HT1080 (cell line): ENCODE measurements around the gene PRSS22. TPM values are rescaled to one million over a fixed set of nuclear protein-coding genes. Genes with fewer than 3 reads are reported as not detected.

ENCODE experiments used
- DNase-seq: peaks from one replicate; pipeline ENCODE4 v3.0.0-alpha.2; 2015; ENCODE audit warnings: low read depth
- total RNA-seq: library from RNA; depleted of rRNA; stranded (reverse); fragments of >200 nt; shearing (Covaris generic); gene quantifications from 2 replicates; pipeline ENCODE4 v1.2.3, GENCODE V29; 2014; rRNA removed

PRSS22 gene
- total RNA-seq, 1 experiment from 2014 or later = not detected

GRCh38 chr16:2816751-2817339, 41.1 kb downstream of the PRSS22 start, which contains the start of gene PRSS21:
PRSS21 (plus strand) TSS chr16:2817237; CDS start chr16:2817269, 32 bp downstream.
- no peak for DNase-seq

GRCh38 chr16:2815299-2815771, 42.6 kb downstream of the PRSS22 start:
- no peak for DNase-seq

GRCh38 chr16:2814551-2815298, 43.2 kb downstream of the PRSS22 start:
- no peak for DNase-seq

- DNase-seq = no peak
These were observed 44.2 kb downstream of the PRSS22 start for GRCh38 chr16:2813771-2814221.

DNA sequence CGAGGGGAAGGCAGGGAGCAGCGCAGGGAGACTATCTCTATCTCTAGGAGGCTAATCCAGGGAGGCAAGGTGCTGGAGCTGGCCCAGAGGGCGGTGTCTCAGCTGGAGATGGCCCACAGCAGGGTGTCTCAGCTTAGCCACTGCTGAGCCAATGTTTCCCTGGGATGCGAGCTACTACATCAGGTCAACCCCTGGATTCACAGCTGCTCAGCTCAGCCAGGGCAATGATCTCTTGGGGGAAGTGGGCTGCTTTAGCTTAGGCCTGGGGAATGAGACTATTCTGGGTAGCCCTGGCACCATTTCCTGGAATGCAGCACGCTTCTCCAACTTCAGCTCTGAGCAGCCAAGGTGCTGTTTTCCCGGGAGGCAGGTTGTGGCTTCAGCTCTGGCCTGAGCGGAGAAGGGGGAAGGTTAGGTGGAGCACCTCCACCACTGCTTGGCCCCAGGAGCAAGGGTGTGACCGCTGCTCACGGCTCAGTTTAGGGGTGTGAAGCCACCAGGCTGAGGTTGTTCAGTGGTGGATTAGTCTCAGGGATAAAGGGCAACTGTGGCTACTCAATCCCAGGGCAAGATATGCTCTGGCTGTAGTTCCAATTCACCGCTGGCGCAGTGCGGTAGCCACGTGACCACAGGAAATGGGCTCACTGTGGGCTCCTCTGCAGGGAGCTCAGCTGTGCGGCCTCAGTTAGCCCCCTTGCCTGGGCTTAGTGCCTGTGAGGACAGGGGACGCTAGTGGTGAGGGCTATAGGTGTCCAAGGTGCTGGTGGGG, 46.1 kb downstream of the PRSS22 start:
- DNase-seq = no peak

GRCh38 chr16:2810651-2811050, 47.3 kb downstream of the PRSS22 start:
- DNase-seq = no peak

- DNase-seq = no peak
These were observed 48.7 kb downstream of the PRSS22 start for GRCh38 chr16:2809149-2809760.

- DNase-seq = no peak
These were observed 49.8 kb downstream of the PRSS22 start for GRCh38 chr16:2808181-2808580.

DNA sequence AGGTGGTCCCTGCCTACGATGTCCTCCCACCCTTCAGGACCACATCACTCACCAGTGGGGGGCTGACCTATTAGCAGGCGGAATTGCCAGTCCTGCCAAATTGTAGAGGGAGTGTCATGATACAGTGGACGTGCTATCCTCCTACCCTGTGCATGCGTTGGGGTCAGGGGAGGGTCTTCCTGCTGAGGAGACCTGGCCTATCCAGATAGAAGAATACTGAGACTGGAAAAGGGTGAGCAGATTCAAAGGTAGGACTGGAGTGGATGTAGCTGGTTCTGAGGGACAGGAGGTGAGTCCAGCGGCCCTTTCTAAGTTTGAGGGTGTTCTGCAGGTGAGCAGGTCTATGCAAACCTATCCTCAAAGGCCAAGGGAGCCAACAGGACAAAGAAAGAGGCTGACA, 51.7 kb downstream of the PRSS22 start:
- no peak for DNase-seq

DNA sequence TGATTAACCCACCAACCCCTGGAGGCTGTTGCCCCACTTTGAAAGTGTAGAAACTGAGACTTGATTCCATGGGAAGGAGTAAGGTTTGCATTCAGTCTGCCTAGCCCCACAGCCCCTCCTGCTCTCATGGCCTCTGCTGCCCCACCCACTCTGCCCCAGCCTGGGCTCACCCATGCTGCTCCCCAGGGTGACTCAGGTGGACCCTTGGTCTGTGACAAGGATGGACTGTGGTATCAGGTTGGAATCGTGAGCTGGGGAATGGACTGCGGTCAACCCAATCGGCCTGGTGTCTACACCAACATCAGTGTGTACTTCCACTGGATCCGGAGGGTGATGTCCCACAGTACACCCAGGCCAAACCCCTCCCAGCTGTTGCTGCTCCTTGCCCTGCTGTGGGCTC, 53.2 kb downstream of the PRSS22 start:
- DNase-seq = no peak

- DNase-seq = no peak
These were observed 54.3 kb downstream of the PRSS22 start for GRCh38 chr16:2803545-2804195.

Other genes with a start within 250 kb of the PRSS22 start
- gene KCTD5, start 175.6 kb downstream of the PRSS22 start, total RNA-seq = 45.4 and 61.4 TPM in 2 replicates
- gene PRSS27, start 137.9 kb downstream of the PRSS22 start, total RNA-seq = not detected in 2 replicates
- gene SRRM2, start 105.5 kb downstream of the PRSS22 start, total RNA-seq = 46.2 and 63.5 TPM in 2 replicates
- 159 and 224 TPM in 2 replicates for gene ELOB, start 80.9 kb downstream of the PRSS22 start, total RNA-seq
- gene PRSS33, start 70.6 kb downstream of the PRSS22 start, total RNA-seq = not detected in 2 replicates
- not detected in 2 replicates for gene PRSS41, start 59.7 kb downstream of the PRSS22 start, total RNA-seq
- not detected in 2 replicates for gene PRSS21, start 40.9 kb downstream of the PRSS22 start, total RNA-seq
- 0.20 and 0.47 TPM in 2 replicates for gene ZG16B, start 27.9 kb downstream of the PRSS22 start, total RNA-seq
- gene FLYWCH2, start 25.0 kb upstream of the PRSS22 start, total RNA-seq = 33.2 and 34.5 TPM in 2 replicates
- 21.0 and 25.8 TPM in 2 replicates for gene FLYWCH1, start 53.8 kb upstream of the PRSS22 start, total RNA-seq
- 2.4 and 2.5 TPM in 2 replicates for gene KREMEN2, start 106.1 kb upstream of the PRSS22 start, total RNA-seq
- gene PAQR4, start 111.2 kb upstream of the PRSS22 start, total RNA-seq = 47.9 TPM in 2 replicates
- gene PKMYT1, start 122.3 kb upstream of the PRSS22 start, total RNA-seq = 37.6 and 46.9 TPM in 2 replicates
- gene CLDN9, start 154.8 kb upstream of the PRSS22 start, total RNA-seq = not detected in 2 replicates
- 0.07 TPM in 1 of 2 replicates, not detected in the other for gene CLDN6, start 160.0 kb upstream of the PRSS22 start, total RNA-seq
- gene TNFRSF12A, start 162.2 kb upstream of the PRSS22 start, total RNA-seq = 411 and 496 TPM in 2 replicates
- gene HCFC1R1, start 165.8 kb upstream of the PRSS22 start, total RNA-seq = 246 and 370 TPM in 2 replicates
- 56.9 and 64.6 TPM in 2 replicates for gene THOC6, start 165.9 kb upstream of the PRSS22 start, total RNA-seq
- gene BICDL2, start 178.8 kb upstream of the PRSS22 start, total RNA-seq = not detected in 2 replicates
- gene MMP25, start 188.4 kb upstream of the PRSS22 start, total RNA-seq = 0.05 and 0.20 TPM in 2 replicates
- 1.6 and 2.5 TPM in 2 replicates for gene IL32, start 207.5 kb upstream of the PRSS22 start, total RNA-seq
- gene ZSCAN10, start 241.1 kb upstream of the PRSS22 start, total RNA-seq = not detected in 2 replicates